Neural progenitor cell (in vitro differentiated cells): Measurements from ENCODE around the gene SLFNL1. TPM values are rescaled to one million over a fixed set of nuclear protein-coding genes. Genes with fewer than 3 reads are reported as not detected.

Source experiments
- DNase-seq: peaks from one replicate; pipeline ENCODE4 v3.0.0-alpha.2; 2016; ENCODE audit warnings: low spot score
- H2AFZ ChIP-seq: fragments of 200-600 bp; sonication (generic); replicated peaks from 2 replicates; pipeline ENCODE4 v1.6.1; 2016; ENCODE audit warnings: antibody characterized with exemption
- H3F3A ChIP-seq: fragments of 200-600 bp; sonication (generic); 2 replicates; pipeline ENCODE4 v1.6.1; 2016; ENCODE audit warnings: antibody characterized with exemption, low read depth
- H3K27ac ChIP-seq: fragments of 200-600 bp; sonication (generic); 2 replicates; pipeline ENCODE4 v1.5.1; 2016; ENCODE audit warnings: mild to moderate bottlenecking
- H3K27me3 ChIP-seq: fragments of 200-600 bp; sonication (generic); 2 replicates; pipeline ENCODE4 v1.6.1; 2016; ENCODE audit warnings: mild to moderate bottlenecking, moderate library complexity
- H3K36me3 ChIP-seq: fragments of 200-600 bp; sonication (generic); 2 replicates; pipeline ENCODE4 v1.5.1; 2016
- H3K4me1 ChIP-seq: fragments of 200-600 bp; sonication (generic); 2 replicates; pipeline ENCODE4 v1.6.1; 2016; ENCODE audit warnings: mixed run types
- H3K4me2 ChIP-seq: fragments of 200-600 bp; sonication (generic); 2 replicates; pipeline ENCODE4 v1.6.1; 2016
- H3K4me3 ChIP-seq: fragments of 200-600 bp; sonication (generic); 2 replicates; pipeline ENCODE4 v1.5.1; 2016
- H3K79me2 ChIP-seq: fragments of 200-600 bp; sonication (generic); 2 replicates; pipeline ENCODE4 v1.6.1; 2016; ENCODE audit warnings: low read depth
- H3K9ac ChIP-seq: fragments of 200-600 bp; sonication (generic); 2 replicates; pipeline ENCODE4 v1.6.1; 2016
- H3K9me3 ChIP-seq: fragments of 200-600 bp; sonication (generic); 2 replicates; pipeline ENCODE4 v1.5.1; 2016; ENCODE audit warnings: low read depth
- H4K20me1 ChIP-seq: fragments of 200-600 bp; sonication (generic); 2 replicates; pipeline ENCODE4 v1.6.1; 2016; ENCODE audit warnings: low read depth
- H3K27ac Mint-ChIP-seq: 3 replicates; pipeline ENCODE4 v1.8.0; 2021; ENCODE audit warnings: mixed read lengths
- H3K27me3 Mint-ChIP-seq: 2 replicates; pipeline ENCODE4 v1.8.0; 2022; ENCODE audit warnings: low read depth, mild to moderate bottlenecking, inconsistent platforms, moderate library complexity, mixed read lengths; ENCODE audit not compliant: insufficient read depth
- H3K36me3 Mint-ChIP-seq: 3 replicates; pipeline ENCODE4 v1.8.0; 2021; ENCODE audit warnings: mixed read lengths
- H3K4me1 Mint-ChIP-seq: 3 replicates; pipeline ENCODE4 v1.8.0; 2021; ENCODE audit warnings: mixed read lengths
- H3K4me3 Mint-ChIP-seq: 3 replicates; pipeline ENCODE4 v1.8.0; 2021; ENCODE audit warnings: mild to moderate bottlenecking, moderate library complexity, mixed read lengths
- H3K9me3 Mint-ChIP-seq: 3 replicates; pipeline ENCODE4 v1.8.0; 2020; ENCODE audit warnings: mixed read lengths
- CTCF ChIP-seq: fragments of 200-600 bp; sonication (generic); IDR thresholded peaks from 2 replicates; pipeline ENCODE4 v1.5.1; 2017; ENCODE audit warnings: antibody characterized with exemption, mild to moderate bottlenecking
- EZH2 ChIP-seq: fragments of 200-600 bp; sonication (generic); IDR thresholded peaks from 2 replicates; pipeline ENCODE4 v1.6.1; 2017; ENCODE audit warnings: antibody characterized with exemption, mild to moderate bottlenecking, moderate library complexity
- EZH2phosphoT487 ChIP-seq: fragments of 200-600 bp; sonication (generic); IDR thresholded peaks from 2 replicates; pipeline ENCODE4 v1.6.1; 2017; ENCODE audit warnings: antibody characterized with exemption
- total RNA-seq: library from RNA; depleted of rRNA; stranded (reverse); fragments of >200 nt; gene quantifications from 2 replicates; pipeline ENCODE4 v1.2.3, GENCODE V29; 2015; ENCODE audit warnings: low replicate concordance

The SLFNL1 gene
- total RNA-seq, 1 donor from 2014 or later = not detected

GRCh38 chr1:41003640-41004220 lies 17.8 kb downstream of the SLFNL1 start:
- peak; percentile 28 for TF ChIP-seq CTCF
- TF ChIP-seq EZH2 = no peak
- H3K36me3 ChIP-seq = peaks cover 15% of the 10 kb centered on the region
- no peaks in the 10 kb centered on the region for H3K27me3 ChIP-seq
- H3K4me3 Mint-ChIP-seq = no peak overlapping the region
- peaks cover 4% of the 10 kb centered on the region for H3F3A ChIP-seq
- peaks cover 18% of the 10 kb centered on the region for H4K20me1 ChIP-seq
- H3K4me1 Mint-ChIP-seq = no peaks in the 10 kb centered on the region
- H3K4me2 ChIP-seq = no peak overlapping the region
- no peak overlapping the region for H3K9ac ChIP-seq
- H3K27ac ChIP-seq = no peak overlapping the region
- no peaks in the 10 kb centered on the region for H3K27me3 Mint-ChIP-seq
- no peak overlapping the region for H3K27ac Mint-ChIP-seq
- no peaks in the 10 kb centered on the region for H3K9me3 Mint-ChIP-seq
- no peaks in the 10 kb centered on the region for H3K4me1 ChIP-seq
- no peak overlapping the region for H2AFZ ChIP-seq
- no peaks in the 10 kb centered on the region for H3K79me2 ChIP-seq
- H3K4me3 ChIP-seq = no peak overlapping the region
- no peaks in the 10 kb centered on the region for H3K9me3 ChIP-seq
- H3K36me3 Mint-ChIP-seq = peaks cover 46% of the 10 kb centered on the region
- peak; percentile 27 for DNase-seq

GRCh38 chr1:41003127-41003639 lies 18.3 kb downstream of the SLFNL1 start:
- Histone ChIP-seq H2AFZ (no peak overlapping the region), H3K36me3 (peaks cover 15% of the 10 kb centered on the region), H3K4me3 (no peak overlapping the region), H3K4me1 (no peaks in the 10 kb centered on the region), H4K20me1 (peaks cover 18% of the 10 kb centered on the region), H3K79me2 (no peaks in the 10 kb centered on the region), H3F3A (peaks cover 4% of the 10 kb centered on the region), H3K4me2 (no peak overlapping the region), H3K9me3 (no peaks in the 10 kb centered on the region), H3K27me3 (no peaks in the 10 kb centered on the region), H3K27ac (no peak overlapping the region), H3K9ac (no peak overlapping the region)
- no peak overlapping the region for H3K4me3 Mint-ChIP-seq
- H3K27ac Mint-ChIP-seq = no peak overlapping the region
- no peaks in the 10 kb centered on the region for H3K4me1 Mint-ChIP-seq
- TF ChIP-seq EZH2 (no peak), CTCF (no peak), EZH2phosphoT487 (no peak)
- H3K9me3 Mint-ChIP-seq = no peaks in the 10 kb centered on the region
- DNase-seq = no peak
- no peaks in the 10 kb centered on the region for H3K27me3 Mint-ChIP-seq
- peaks cover 46% of the 10 kb centered on the region for H3K36me3 Mint-ChIP-seq

- Histone ChIP-seq H4K20me1 (peaks cover 29% of the 10 kb centered on the region), H3K79me2 (peaks cover 7% of the 10 kb centered on the region), H3K36me3 (peaks cover 35% of the 10 kb centered on the region), H3K9ac (no peak overlapping the region), H3K4me2 (no peak overlapping the region), H3K4me3 (no peak overlapping the region), H3K9me3 (no peaks in the 10 kb centered on the region), H2AFZ (no peak overlapping the region), H3K4me1 (no peaks in the 10 kb centered on the region), H3F3A (peaks cover 4% of the 10 kb centered on the region), H3K27ac (no peak overlapping the region), H3K27me3 (no peaks in the 10 kb centered on the region)
- Mint-ChIP-seq H3K4me1 (no peaks in the 10 kb centered on the region), H3K27ac (no peak overlapping the region), H3K9me3 (no peaks in the 10 kb centered on the region), H3K4me3 (no peak overlapping the region), H3K36me3 (peaks cover 49% of the 10 kb centered on the region), H3K27me3 (peaks cover 2% of the 10 kb centered on the region)
- TF ChIP-seq EZH2 (no peak), CTCF (no peak), EZH2phosphoT487 (no peak)
- no peak for DNase-seq
Observed at GRCh38 chr1:40998668-40999067, 22.9 kb downstream of the SLFNL1 start.
